GM21529 (cell line): ENCODE measurements around the gene MRPS17.
A peak's percentile ranks its signal among the peaks of the same experiment; 100 is the strongest.
"Not testable (repeated sequence)": the region's sequence is repeated elsewhere in the genome, so short reads cannot be mapped to it uniquely, and the experiment has no call there.

Experiments used
- ATAC-seq: cut with Tn5 transposase; IDR thresholded peaks from one replicate; pipeline ENCODE4 v1.9.1; 2021; ENCODE audit not compliant: unreplicated experiment

Gene MRPS17

DNA sequence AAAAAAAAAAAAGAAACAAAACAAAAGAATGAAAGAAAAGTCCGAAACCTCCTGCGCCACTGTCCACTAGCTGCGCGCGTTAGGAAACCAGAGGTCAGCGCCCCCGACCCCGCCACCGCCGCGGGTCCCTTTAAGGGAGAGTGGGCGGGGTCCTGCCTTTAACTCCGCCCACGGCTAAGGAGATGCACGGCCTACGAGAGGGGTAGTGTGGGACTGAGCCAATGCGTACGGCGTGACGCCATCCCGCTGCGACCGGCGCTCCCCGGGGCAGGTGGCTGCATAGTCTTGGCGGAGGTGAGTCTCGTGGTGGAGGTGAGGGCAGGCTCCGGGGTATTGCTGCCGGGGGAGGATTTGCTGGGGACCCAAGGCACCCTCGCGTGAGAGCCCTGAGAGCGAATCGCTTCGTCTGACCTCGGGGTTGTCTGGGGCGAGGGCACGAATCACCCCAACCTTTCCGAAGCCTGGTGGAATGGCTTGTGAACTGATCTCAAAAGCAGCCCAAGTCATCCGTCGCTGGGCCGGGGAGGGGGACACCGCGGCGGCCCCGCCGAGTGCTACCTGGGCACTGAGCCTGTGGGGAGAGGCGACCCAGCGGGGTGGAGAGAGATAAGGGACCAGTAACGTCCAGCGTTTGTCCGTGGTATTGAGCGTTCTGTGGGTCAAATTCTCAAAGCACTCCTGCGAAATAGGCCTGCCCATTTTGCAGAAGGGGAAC lies at the start of gene MRPS17:
MRPS17 (plus strand) TSS at position 241 of the 715 bp plus-strand sequence. CDS start 1,319 bp downstream, outside the sequence.
- peak; percentile 100 for ATAC-seq

DNA sequence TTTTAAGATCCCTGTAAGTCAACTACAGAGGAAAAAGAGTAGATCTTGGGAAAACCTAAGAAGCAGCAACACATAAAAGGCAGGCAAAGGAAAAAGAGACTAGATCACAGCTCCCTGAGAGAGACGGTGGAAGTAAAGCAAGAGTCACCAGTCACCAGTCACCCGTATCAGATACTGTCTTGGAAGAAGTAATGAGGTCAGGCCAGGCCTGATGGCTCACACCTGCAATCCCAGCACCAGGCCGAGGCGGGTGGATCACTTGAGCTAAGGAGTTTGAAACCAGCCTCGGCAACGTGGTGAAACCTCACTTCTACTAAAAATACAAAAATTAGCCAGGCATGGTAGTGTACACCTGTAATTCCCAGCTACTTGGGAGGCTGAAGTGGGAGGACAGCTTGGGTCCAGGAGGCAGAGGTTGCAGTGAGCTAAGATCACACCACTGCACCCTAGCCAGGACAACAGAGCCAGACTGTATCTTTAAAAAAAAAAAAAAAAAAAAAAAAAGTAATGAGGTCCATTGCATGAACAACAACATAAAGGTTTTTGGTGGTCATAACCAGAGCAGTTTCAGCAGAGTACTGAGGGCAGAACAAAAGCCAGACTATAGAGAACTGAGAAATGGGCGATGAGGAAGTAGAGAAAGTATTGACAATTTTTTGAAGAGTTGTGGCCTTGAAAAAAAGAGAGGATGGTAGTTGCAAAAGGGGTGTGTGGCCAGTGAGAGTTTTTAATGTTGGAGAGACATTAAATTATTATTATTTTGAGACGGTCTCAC lies 47.5 kb upstream of the MRPS17 start:
- ATAC-seq = peak; percentile 96

DNA sequence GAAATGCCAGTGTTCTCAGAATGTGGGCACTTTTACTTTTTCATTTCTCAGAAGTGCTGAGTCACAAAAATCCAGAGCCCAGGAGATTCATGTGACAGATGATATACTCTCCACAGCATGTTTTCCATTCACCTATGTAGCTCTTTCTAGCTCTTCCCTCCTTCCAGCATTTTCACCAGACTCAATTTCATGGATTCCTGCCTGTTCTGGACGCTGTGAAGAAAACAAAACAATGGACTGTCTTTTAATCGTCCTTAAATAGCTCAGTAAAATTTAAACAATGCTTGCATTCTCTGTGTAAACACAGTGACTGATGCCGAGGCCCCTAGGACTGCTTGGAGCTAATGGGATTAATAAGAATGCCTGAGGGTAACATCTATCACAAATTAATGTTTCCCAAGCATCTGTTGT lies 38.9 kb upstream of the MRPS17 start:
- ATAC-seq = no peak

DNA sequence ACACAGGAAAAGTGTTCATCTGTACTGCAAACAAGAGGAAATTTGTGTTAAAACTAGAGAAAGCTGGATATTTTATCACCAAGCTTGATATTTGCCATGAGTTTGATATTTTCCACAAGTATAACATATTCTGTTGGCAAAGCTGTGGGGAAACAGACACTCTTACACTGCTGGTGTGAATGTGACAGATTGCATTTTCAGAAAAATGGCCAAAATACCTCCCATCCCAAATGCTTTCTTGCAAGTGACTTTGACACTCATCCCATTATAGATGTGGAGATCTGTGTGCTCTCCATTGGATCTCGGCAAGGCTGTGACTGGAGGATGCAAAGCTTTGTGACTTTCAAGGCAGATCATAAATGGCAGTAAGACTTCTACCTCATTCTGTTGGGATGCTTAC lies 33.9 kb upstream of the MRPS17 start:
- ATAC-seq = no peak

DNA sequence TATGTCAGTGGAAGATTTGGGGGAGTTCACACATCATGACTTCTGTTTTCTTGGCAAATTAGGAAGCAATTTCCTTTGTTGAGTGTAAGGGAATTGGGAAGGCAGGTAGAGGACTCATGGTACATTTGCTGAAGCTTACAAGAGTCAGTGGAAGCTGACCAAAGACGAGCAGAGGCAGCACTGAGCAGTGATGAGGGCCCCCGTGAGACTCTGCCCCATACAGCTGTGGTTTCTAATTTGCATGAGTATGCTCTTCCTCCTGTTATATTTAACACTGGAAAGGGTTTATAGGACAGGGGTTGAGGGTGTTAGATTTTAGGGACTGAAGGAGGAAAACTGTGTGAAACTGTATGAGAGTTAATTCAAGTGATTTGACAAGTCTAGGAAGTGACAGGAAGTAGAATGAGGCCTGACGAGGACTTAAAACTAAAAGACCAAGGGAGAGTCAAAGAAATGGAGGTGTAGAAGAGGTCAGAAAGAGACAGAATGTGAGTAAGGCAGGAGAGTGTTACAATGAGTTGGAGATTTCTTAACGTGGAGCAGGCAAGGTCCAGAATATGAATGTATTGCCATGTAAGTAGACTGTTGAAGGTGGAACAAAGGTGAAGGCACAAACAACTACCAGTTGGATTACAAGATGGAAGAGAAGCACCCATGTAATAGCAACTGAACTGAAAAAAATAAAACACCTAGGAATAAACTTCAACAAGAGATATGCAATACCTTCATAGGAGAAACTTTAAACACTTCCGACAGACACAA lies 23.5 kb upstream of the MRPS17 start:
- no peak for ATAC-seq

DNA sequence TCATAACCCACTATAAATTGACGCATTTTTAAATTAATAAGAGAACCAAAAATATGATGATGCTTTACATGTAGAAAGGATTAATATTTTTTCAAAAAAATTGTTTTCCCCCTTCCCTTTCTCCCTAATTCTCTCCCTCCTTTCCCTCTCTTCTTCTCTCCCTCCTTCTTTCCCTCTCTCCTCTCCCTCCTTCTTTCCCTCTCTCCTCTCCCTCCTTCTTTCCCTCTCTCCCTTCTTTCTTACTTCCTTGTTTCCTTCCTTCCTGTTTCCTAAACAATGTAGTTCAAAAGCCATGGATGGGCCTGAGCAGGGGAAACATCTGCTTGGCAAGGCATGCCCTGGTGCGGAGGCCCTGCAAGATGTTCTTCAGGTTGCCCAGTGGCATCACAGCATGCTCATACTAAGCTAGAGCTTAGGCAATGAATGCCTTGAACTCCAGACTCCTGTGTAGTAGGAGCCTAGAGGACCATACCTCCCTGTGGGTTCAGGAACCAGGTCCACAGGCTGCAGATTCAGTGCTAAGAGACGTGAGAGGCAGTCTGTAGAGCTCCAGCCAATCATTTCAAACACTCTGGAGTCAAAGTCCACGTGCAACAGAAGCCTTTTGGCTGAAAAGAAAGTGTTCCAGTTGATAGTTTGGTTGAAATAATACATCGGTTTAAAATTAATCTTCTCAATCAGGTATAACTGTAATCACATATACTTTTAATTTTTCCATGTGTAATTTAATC lies 20.1 kb upstream of the MRPS17 start:
- no peak for ATAC-seq

DNA sequence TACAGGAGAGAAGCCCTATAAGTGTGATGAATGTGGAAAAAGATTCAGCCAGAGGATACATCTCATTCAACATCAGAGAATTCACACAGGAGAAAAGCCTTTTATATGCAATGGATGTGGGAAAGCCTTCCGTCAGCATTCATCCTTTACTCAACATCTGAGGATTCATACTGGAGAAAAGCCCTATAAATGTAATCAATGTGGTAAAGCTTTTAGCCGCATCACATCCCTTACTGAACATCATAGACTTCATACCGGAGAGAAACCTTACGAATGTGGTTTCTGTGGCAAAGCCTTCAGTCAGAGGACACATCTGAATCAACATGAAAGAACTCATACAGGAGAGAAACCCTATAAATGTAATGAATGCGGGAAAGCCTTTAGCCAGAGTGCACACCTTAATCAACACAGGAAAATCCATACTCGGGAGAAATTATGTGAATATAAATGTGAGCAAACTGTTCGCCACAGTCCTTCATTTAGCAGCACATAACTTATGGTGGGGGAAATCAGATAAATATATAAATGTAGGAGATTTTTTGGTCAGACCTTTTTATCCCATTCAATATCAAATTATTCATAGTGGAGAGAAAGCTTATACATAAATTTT lies 12.1 kb upstream of the MRPS17 start:
- ATAC-seq = no peak

DNA sequence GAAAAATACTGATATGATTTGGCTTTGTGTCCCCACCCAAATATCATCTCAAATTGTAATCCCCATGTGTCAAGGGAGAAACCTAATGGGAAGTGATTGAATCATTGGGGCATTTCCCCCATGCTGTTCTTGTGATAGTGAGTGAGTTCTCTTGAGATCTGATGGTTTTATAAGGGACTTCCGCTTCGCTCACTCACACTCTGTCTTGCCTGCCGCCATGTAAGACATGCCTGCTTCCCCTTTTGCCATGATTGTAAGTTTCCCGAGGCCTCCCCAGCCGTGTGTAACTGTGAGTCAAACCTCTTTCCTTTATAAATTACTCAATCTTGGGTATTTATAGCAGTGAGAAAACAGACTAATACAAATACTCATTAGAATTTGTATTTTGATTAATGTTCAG lies 5.1 kb upstream of the MRPS17 start:
- no peak for ATAC-seq

DNA sequence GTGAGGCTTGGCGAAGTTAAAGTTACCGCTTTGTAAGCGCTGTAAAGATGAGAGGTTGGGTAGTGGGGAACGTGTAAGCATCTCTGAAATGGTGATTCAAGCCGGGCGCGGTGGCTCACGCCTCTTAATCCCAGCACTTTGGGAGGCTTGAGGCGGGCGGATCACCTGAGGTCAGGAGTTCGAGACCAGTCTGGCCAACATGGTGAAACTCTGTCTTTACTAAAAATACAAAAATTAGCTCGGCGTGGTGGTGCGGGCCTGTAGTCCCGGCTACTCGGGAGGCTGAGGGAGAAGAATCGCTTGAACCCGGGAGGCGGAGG lies 635 bp downstream of the MRPS17 start:
- not testable (repeated sequence) for ATAC-seq

DNA sequence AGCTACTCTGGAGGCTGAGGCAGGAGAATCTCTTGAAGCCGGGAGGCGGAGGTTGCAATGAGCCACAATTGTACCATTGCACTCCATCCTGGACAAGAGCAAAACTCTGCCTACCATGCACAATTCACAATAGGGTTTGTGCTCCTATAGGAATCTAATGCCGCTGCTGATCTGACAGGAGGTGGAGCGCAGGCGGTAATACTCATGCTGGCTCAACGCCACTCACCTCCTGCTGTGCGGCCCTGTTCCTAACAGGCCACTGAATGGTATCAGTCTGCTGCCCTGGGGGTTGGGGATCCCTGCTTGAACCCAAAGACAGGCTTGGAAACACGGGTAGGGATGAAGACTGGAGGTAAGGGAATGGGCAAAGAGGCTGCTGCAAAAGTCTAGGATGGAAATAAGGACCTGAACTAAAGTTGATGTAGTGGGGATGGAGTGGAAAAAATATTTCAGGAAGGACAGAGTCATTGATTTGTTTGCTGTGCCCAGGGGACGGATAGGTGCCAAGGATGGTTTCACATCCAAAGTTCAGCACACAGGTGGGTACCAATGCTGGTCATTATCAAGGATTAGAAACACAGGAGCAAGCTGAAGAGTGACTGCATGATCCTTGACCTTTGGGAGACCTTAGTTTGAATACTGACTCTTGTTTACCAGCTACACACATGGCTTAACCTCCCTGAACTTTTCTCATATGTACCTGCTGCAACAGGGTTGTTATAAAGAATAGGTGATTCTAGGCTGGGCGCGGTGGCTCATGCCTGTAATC lies 2.2 kb downstream of the MRPS17 start:
- no peak for ATAC-seq

DNA sequence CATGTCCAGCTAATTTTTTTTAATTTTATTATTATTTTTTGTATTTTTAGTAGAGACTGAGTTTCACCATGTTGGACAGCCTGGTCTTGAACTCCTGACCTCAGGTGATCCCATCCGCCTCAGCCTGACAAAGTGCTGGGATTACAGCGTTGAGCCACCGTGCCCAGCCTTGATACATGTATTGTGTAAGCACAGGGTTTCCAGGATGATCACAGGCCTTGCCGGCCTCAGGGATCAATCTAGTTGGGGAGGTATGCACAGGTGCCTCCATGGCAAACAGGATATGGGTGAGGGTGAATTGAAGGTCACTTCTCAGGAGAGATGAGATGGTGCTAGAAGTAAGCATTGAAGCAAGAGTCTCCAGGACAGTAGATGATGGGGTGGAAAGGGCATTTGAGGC lies 5.5 kb downstream of the MRPS17 start:
- no peak for ATAC-seq

DNA sequence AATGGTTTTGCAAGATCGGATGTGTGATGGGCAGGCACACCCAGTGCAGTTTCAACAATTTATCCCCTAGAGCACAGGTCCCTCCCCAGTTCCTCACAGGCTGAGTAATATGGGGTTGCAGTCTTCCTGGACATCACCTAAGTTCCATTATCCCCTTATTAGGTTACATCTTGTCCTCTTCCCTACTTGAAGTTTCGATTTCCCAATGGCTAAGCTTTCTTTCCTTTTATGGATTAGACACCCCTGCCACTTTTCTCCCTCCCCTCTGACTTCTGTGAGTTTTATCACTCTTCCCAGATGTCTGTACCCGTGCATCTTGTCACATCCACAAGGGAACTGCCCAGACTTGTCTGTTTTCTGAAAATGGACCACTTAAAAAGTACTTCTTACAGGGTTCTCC lies 10.3 kb downstream of the MRPS17 start:
- no peak for ATAC-seq

DNA sequence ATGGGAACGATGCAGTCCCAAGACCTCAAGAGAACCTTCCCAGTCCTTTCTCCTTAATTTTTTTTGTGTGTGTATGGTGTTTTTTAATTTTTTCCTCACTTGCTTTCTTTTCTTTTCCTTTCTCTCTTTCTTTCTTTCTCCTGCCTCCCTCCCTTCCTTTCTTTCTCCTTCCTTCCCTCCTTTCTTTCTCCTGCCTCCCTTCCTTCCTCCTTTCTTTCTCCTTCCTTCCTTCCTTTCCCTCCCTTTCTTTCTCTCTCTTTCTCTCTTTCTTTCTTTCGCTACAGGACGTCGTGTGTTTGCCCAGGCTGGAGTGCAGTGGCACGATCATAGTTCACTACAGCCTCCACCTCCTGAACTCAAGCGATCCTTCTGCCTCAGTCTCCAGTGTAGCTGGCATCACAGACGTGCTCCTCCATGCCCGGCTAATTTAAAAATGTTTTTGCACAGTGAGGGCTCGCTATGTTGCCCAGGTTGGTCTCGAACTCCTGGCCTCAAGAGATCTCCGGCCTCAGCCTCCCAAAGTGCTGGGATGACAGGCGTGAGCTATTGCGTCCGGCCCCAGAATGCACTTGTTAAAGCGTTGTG lies 12.0 kb downstream of the MRPS17 start:
- no peak for ATAC-seq

DNA sequence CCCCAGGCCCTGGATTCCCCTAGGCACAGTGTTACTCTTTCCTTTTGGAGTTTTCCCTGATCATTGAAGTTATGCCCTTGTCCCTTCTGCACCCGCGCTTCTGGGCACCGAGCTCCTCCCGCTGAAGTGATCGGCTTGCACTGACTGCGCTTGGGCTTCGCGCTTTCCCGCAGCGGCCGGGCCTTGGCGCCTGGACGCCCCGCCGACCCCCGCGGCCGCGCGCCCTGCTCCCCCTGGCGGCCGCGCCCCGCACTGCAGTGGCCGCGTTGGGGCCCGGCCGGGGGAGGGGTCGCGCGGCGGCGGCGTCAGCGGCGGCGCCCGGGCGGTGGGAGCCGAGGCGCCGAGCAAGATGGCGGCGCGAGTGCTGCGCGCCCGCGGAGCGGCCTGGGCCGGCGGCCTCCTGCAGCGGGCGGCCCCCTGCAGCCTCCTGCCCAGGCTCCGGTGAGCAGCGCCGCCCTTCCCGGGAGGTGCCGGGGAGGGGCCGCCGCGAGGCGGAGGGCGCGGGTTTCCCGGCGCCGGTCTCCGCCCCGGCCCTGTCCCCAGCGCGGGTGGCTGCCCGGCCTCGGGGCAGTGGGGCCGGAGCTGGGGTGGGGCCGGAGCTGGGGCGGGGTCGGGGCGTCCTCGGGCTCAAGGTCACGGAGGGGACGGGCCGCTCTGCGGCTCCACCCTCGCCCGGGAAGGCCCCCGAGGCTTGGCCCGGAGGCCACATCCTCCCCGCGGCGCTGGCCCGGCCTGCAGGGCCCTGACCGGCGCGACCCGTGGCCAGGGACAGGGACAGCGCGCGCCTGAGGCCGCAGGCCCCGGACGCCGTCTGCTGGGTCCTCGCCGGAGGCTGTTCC lies 12.8 kb downstream of the MRPS17 start, which contains the start of gene NIPSNAP2:
NIPSNAP2 (plus strand) TSS at position 325 of the 839 bp plus-strand sequence; CDS start at position 350, 25 bp downstream.
- peak; percentile 79 for ATAC-seq

DNA sequence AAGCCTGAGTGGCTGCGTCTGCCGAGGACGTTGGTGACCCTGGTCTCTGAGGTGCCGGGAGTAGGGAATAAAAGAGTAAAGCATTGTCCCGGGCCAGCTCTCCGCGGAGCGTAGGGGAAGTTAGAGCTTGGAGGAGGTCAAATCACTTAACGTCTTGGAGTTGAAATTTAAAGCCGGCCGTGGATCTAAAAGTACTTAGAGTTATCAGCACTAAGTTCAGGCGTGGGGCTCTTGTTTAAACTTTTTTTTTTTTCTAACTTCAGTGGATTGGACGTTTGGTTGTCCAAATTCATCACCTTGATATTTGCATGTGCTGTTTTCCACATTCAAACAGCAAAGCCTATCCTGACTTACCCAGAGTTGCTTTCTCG lies 13.4 kb downstream of the MRPS17 start:
- ATAC-seq = no peak

DNA sequence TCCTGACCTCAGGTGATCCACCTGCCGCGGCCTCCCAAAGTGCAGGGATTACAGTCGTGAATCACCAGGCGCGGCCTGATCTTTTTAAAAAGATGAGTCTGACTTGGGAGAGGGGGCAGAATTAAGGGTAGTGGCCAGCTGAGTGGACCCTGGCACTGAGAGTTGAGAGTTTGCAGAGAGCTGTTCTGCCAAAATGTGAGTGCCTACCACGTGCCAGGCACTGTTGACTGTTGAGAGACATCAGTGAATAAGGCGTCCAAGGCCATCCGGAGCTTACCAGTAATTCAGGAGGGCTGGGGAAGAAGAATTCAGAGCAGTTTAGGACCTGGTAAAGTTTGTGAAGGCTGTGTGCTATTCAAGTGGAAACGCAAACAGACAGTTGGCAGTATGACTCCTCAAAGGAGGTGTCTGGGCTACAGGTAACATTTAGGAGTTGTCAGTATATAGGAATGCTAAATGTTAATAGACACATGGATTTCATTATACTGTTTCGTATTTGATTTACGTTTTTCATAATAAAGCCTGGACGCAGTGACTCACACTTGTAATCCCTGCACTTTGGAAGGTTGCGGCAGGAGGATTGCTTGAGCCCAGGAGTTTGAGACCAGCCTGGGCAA lies 14.2 kb downstream of the MRPS17 start:
- no peak for ATAC-seq

DNA sequence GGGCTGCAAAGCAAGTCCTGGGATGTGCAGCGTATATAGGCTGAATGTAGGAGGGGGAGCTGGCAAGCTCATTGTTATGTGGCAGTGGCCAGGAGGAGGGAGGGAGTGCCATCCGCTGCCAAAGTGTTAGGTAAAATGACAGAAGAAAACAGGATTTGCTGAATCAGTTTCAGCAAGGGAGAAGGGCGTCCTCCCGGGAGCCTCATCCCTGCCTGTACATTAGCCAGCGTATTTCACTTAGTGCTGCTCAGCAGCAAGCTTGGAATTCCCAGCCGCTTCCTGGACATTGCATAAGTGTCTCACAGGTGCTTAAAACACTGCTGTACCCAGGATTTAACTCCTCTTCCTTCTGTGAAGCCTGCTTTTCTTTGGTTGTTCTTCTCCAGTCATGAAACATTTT lies 15.2 kb downstream of the MRPS17 start:
- no peak for ATAC-seq

DNA sequence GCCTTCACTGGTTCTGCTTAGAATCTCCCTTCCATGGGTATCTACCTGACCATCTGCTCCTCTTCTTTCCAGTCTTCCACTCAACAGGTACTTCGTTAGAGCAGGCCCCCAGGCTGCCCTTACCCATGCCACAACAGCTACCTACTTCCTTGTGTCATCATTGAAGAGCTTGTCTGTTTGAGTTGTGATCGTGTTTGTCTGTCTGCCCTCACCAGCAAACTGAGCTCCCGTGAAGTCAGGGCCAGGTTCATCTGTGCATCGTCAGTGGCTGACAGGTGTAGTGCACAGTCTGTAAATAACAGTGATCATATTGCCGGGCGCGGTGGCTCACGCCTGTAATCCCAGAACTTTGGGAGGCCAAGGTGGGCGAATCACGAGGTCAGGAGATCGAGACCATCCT lies 17.7 kb downstream of the MRPS17 start:
- no peak for ATAC-seq
